Heart left ventricle (tissue), 13 donors: ENCODE results near the gene KPNA4.

Experiments
- POLR2A ChIP-seq, 2 donors: fragments of 450-650 bp; IDR thresholded peaks; one replicate each; pipeline ENCODE4 v1.6.1; 2017; ENCODE audit warnings: antibody characterized with exemption in 2 of 2, mild to moderate bottlenecking in 2 of 2, moderate library complexity in 2 of 2
- TF ChIP-seq, protein P1 (sequence below), 12 donors: fragments of 200-600 bp; sonication (generic) in 4 of 12; IDR thresholded peaks; one replicate each; pipeline versions ENCODE4 v1.5.0 to v1.8.0; 2018 to 2022; ENCODE audit warnings: antibody characterized with exemption in 12 of 12, mild to moderate bottlenecking in 5 of 12
- donor health status: ischemic (EF 13 %, LVEDD 7.1; RV severe dilation, severe dysfunction).
- donor health status: DM: no; HTN: yes; CAD: no.
- donor health status: DM: no; HTN: no; CAD: no.
- donor health status: ischemic (EF 25% LVEDD 6.9; RV normal size, moderate dysfunction).
- donor health status: ischemic (EF 25% LVEDD 5.7; RV mildly dilated, moderate dysfunction).
- donor health status: ischemic (EF 35%, LVEDD 5.7; RV mildly dilated, moderate dysfunction).
- donor health status: nonischemic (EF 11% LVEDD 7.7; RV severe dilation, severe dysfunction).
- donor health status: DM: yes; HTN: yes; CAD: no.
- donor health status: PGD.
- donor health status: ischemic (EF 29% LVEDD 5.4; RV normal size, mild dysfunction).
- donor health status: nonischemic (EF 23%, LVEDD 6.1; RV moderate dilation, normal function).

DNA sequence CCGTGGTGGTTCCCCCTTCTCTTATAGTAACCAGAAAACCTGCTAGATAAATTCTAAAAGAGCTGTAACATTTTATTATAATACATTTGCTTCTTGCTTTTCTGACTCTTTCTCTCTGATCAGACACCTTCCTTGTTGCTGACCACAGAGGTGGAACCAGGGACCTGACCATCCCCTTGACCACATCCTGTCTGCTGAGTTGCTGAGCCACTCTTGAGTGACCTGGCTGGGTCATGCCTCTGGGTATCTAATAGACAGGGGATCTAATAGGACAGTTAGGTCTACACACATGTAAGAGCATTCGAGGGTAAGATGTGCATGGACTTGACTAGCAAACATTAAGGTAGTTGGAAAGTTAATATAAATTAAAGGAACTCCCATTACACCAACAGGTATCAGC lies 93.0 kb downstream of the KPNA4 start:
- TF ChIP-seq POLR2A (IDR thresholded peaks at IDR 0.05): no peak
- TF ChIP-seq, protein P1, sequence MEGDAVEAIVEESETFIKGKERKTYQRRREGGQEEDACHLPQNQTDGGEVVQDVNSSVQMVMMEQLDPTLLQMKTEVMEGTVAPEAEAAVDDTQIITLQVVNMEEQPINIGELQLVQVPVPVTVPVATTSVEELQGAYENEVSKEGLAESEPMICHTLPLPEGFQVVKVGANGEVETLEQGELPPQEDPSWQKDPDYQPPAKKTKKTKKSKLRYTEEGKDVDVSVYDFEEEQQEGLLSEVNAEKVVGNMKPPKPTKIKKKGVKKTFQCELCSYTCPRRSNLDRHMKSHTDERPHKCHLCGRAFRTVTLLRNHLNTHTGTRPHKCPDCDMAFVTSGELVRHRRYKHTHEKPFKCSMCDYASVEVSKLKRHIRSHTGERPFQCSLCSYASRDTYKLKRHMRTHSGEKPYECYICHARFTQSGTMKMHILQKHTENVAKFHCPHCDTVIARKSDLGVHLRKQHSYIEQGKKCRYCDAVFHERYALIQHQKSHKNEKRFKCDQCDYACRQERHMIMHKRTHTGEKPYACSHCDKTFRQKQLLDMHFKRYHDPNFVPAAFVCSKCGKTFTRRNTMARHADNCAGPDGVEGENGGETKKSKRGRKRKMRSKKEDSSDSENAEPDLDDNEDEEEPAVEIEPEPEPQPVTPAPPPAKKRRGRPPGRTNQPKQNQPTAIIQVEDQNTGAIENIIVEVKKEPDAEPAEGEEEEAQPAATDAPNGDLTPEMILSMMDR (IDR thresholded peaks at IDR 0.05): no peak
